Measurements from ENCODE around the gene SCARF2.
"Not testable (repeated sequence)": the region's sequence is repeated elsewhere in the genome, so short reads cannot be mapped to it uniquely, and the experiment has no call there.

- not testable (repeated sequence) for TF ChIP-seq CTCF (conservative IDR thresholded peaks at IDR 0.05); ZFX (IDR thresholded peaks at IDR 0.05)
These were observed 13.6 kb upstream of the SCARF2 start for GRCh38 chr22:20451129-20451778.

All from C4-2B (cell line).